Measurements from ENCODE around the gene CALM3. TPM values are rescaled to one million over a fixed set of nuclear protein-coding genes. Genes with fewer than 3 reads are reported as not detected.

The CALM3 gene
- polyA plus RNA-seq, 3 donors: 165 to 240 (median 177) TPM

DNA sequence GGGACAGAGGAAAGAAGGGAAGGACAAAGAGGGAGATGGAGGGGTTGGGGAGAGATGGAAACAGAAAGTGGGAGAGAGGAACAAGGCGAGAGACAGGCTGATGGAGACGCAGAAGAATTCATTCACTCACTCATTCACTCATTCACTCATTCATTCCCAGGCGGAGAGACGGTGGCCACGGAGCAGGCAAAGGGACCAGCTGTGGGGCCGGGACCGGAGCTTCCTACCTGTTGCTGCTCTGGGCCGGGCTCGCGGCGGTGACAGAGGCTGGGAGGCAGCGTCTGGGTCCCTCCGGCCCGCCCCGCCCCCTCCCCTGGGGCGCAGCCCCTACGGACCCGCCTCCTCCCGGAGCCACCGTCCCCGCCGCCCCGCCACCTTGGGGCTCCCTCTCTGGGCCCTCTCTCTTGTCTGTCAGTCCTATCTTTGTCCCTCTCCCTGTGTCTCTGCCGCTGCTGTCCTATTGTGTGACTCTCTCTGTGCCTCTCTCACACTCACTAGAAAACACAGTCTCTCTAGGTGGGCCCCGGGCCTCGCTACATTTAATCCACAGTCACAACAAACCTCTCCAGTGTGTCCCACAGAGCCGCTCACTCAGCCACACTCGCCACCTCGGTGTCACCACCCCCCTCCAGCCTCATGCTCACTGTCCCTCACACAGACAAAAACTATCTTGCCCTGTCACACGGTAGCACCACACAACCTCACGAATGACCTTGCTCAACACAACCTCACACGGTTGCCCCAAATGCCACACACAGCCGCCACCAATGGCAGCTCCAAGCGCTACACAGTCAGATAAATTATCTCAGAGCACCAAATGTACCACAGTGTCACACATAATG lies 35.0 kb downstream of the CALM3 start, which contains the start of gene GNG8:
GNG8 (minus strand) TSS at position 283 of the 842 bp plus-strand sequence. CDS start 1,520 bp downstream, outside the sequence.
- no peaks in the 10 kb centered on the region for H3K79me2 ChIP-seq (ENCODE audit: insufficient read depth, low read length)
- no peak for DNase-seq
- H3K27ac Mint-ChIP-seq: peak within 1 kb of the TSS in 1 of 7 donors; percentile 16
- H3K9me3 ChIP-seq (replicated peaks in 1 of 2; ENCODE audit: control insufficient read depth in 1 of 2, insufficient read depth in 1 of 2, low read length in 2 of 2): no peaks in the 10 kb centered on the region
- peak within 1 kb of the TSS in 1 of 2 donors; percentile 89 for H3K4me3 Mint-ChIP-seq
- H3K36me3 Mint-ChIP-seq: peaks cover 0 to 3% of the 10 kb centered on the region in 2 donors
- intact Hi-C loops (cut with micrococcal nuclease): no loop called here
- no peaks in the 10 kb centered on the region for H4K20me1 ChIP-seq (ENCODE audit: insufficient read depth, low read length)
- H3K4me1 Mint-ChIP-seq: peaks cover 36% of the 10 kb centered on the region
- peaks cover 17 to 73% of the 10 kb centered on the region in 2 donors for H3K27me3 ChIP-seq (ENCODE audit: control insufficient read depth in 2 of 2, insufficient read depth in 2 of 2, low read length in 2 of 2)
- H3K4me1 ChIP-seq (ENCODE audit: control insufficient read depth in 1 of 2, insufficient read depth in 2 of 2, low read length in 2 of 2): peaks cover 38 to 47% of the 10 kb centered on the region in 2 donors
- H3K9ac ChIP-seq (ENCODE audit: insufficient read depth, low read length, poor library complexity, severe bottlenecking): no peak within 1 kb of the TSS
- no peaks in the 10 kb centered on the region for H3K36me3 ChIP-seq (replicated peaks in 1 of 2; ENCODE audit: control insufficient read depth in 1 of 2, insufficient read depth in 2 of 2, low read length in 2 of 2)
- peaks cover 29 to 52% (median 45%) of the 10 kb centered on the region in 3 donors for H3K27me3 Mint-ChIP-seq (ENCODE audit: low read depth in 3 of 3)
- WGBS (ENCODE audit: insufficient coverage): 33% methylated on average over 26 of the region's 34 CpGs
- H3K4me2 ChIP-seq (replicated peaks; ENCODE audit: extremely low read depth, low read length, poor library complexity, severe bottlenecking): no peak within 1 kb of the TSS
- H3K9me3 Mint-ChIP-seq: peaks cover 0 to 8% (median 1%) of the 10 kb centered on the region in 7 donors
- H3K27ac ChIP-seq (ENCODE audit: low read depth in 1 of 2, low read length in 2 of 2): no peak within 1 kb of the TSS
- no peak within 1 kb of the TSS for H3K4me3 ChIP-seq (replicated peaks in 1 of 3; ENCODE audit: low read depth in 2 of 3, low read length in 3 of 3)
- no peak within 1 kb of the TSS for H2AFZ ChIP-seq (ENCODE audit: insufficient read depth, low read depth, low read length, poor library complexity, severe bottlenecking)
- no peak for TF ChIP-seq CTCF (IDR thresholded peaks at IDR 0.05)

GRCh38 chr19:46637224-46637623 lies 36.1 kb downstream of the CALM3 start:
- intact Hi-C loops (cut with micrococcal nuclease): no loop called here
- H3K9ac ChIP-seq (ENCODE audit: insufficient read depth, low read length, poor library complexity, severe bottlenecking): no peak overlapping the region
- TF ChIP-seq CTCF (IDR thresholded peaks at IDR 0.05): no peak
- H3K4me2 ChIP-seq (replicated peaks; ENCODE audit: extremely low read depth, low read length, poor library complexity, severe bottlenecking): no peak overlapping the region
- peaks cover 37 to 47% of the 10 kb centered on the region in 2 donors for H3K4me1 ChIP-seq (ENCODE audit: control insufficient read depth in 1 of 2, insufficient read depth in 2 of 2, low read length in 2 of 2)
- H3K9me3 Mint-ChIP-seq: peaks cover 0 to 8% (median 1%) of the 10 kb centered on the region in 7 donors
- no peaks in the 10 kb centered on the region for H3K36me3 ChIP-seq (replicated peaks in 1 of 2; ENCODE audit: control insufficient read depth in 1 of 2, insufficient read depth in 2 of 2, low read length in 2 of 2)
- H3K79me2 ChIP-seq (ENCODE audit: insufficient read depth, low read length): no peaks in the 10 kb centered on the region
- H4K20me1 ChIP-seq (ENCODE audit: insufficient read depth, low read length): no peaks in the 10 kb centered on the region
- H3K27ac ChIP-seq (ENCODE audit: low read depth in 1 of 2, low read length in 2 of 2): no peak overlapping the region
- H3K4me1 Mint-ChIP-seq: peaks cover 37% of the 10 kb centered on the region
- peaks cover 0 to 3% of the 10 kb centered on the region in 2 donors for H3K36me3 Mint-ChIP-seq
- H3K27me3 ChIP-seq (ENCODE audit: control insufficient read depth in 2 of 2, insufficient read depth in 2 of 2, low read length in 2 of 2): peaks cover 17 to 73% of the 10 kb centered on the region in 2 donors
- no peaks in the 10 kb centered on the region for H3K9me3 ChIP-seq (replicated peaks in 1 of 2; ENCODE audit: control insufficient read depth in 1 of 2, insufficient read depth in 1 of 2, low read length in 2 of 2)
- 89% methylated on average over 14 of the region's 14 CpGs for WGBS (ENCODE audit: insufficient coverage)
- no peak overlapping the region for H2AFZ ChIP-seq (ENCODE audit: insufficient read depth, low read depth, low read length, poor library complexity, severe bottlenecking)
- H3K4me3 Mint-ChIP-seq: no peak overlapping the region
- peaks cover 21 to 54% (median 53%) of the 10 kb centered on the region in 3 donors for H3K27me3 Mint-ChIP-seq (ENCODE audit: low read depth in 3 of 3)
- DNase-seq: no peak
- no peak overlapping the region for H3K27ac Mint-ChIP-seq
- H3K4me3 ChIP-seq (replicated peaks in 1 of 3; ENCODE audit: low read depth in 2 of 3, low read length in 3 of 3): no peak overlapping the region

Data from CD14-positive monocyte (primary cell).